GM19099 (cell line): ENCODE results near the gene AHCYL1.

Source experiments
- POLR2A ChIP-seq: IDR thresholded peaks from 3 replicates; pipeline ENCODE4 v1.6.1; 2011; ENCODE audit warnings: low read depth; ENCODE audit not compliant: insufficient read length; ENCODE audit errors: extremely low read depth

AHCYL1 gene

DNA sequence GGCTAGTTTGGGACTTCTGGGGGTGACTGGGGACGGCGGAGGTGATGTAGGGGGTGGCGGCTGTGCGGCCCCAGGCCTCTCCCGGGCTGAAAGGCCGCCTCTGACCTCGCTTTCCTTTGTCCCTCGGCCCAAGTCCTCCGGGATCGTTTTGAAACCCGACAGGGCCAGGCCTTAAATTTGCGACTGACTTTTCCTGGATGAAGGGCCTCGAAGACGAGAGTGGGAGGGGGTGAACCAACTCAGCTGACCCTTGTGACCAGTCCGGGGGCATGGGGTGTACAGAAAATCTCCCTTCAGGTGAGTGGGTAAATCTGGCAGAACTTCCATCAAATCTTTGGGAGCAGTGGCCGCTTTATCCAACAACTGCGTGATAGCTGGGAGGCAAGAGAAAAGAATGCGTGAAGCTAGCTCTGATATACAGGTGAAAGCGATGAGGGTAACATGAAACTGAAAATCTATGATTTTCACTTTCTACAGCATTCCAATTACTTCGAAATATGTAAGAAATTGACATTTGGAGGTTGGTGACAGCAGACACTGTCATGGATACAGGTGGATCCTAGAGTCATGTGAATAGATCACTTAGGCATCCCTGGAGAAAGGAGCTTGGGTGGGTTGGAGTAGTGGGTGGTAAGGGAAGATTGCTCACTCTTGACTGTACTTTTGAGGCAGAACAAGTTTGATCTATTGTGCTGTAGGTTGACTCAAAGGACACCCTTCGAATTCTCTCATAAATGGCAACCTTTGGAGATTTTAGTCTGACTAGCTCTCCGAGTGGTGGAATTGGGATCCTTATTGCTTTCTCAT, 885 bp downstream of the AHCYL1 start:
- no peak for TF ChIP-seq POLR2A

DNA sequence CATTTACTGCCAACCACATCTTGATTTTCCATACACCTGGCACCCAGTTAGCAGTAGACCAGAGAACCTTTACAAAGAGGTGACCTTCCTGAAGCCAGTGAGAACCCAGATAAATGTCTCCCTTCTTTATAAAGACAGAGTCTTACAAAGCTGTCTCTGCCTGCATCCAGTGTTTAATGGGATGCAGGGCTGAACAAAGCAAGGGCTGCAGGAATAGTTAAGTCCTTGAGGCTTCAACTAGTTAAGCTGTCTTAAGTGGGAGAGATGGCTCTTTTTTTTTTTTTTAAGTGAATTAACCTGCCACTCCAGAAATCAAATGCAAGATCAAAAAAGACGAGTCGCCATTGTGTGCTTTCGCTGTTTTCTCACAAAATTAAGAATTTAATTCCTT, 1.5 kb downstream of the AHCYL1 start:
- no peak for TF ChIP-seq POLR2A

DNA sequence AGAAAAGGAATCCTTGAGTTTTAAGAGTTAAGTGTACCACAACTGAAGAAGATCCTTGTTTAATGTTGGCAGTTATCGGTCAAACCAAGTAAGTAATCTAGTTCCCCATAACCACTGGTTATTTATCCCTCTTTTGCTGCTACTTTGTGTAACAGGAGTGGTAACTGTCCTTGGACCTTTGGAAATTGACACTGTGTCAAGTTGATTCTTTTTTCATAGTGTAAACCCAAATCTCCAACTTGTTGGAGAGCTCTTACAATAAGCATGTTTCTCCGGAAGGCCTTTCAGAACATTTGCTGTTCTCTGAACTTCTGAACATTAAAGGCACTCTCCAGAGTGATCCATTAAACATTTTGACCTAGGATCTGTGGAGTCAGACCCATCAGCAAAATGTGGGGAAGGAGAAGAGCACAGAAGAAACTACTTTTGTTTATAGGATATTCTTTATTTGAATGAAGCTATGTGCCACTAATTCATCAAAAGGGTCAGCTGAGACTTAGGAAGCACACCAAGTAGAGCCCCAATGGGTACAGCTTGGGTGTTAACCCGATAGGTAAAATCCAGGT, 3.9 kb downstream of the AHCYL1 start:
- no peak for TF ChIP-seq POLR2A

DNA sequence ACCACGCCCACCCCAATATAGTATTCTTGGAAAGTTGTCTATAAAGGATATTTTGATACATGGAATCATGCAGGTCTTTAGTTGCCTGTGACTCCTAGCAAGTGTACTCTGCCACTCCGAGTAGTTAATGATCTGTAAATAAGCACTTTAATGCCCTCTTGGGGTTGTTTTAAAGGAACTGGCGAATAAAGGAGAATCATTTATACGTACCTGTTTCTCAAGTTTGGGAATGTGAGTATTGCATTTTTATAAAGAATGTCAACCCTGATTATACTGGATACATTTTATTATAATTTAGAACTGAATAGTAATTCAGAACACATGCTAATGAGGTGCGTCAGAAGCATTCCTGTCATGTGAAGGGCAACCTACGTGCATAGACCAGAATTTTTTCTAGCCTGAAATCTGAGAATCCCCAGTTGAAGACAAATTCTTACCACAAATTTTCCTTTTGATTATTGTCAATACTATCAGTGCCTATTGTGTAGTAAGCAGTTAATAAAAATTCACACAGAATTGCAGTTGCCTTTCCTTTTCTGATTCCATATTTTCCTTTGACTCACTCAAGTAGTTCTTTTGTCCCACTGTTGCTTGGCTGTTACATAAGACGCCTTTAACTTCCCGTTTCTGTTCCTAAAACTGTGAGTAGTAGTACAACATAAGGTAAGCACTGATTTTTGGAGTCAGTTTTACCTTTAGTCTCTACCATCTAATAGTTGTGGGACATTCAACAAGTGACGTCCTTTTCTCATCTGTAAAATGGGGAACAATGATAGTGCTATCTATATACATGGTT, 5.1 kb downstream of the AHCYL1 start:
- TF ChIP-seq POLR2A, result no peak

DNA sequence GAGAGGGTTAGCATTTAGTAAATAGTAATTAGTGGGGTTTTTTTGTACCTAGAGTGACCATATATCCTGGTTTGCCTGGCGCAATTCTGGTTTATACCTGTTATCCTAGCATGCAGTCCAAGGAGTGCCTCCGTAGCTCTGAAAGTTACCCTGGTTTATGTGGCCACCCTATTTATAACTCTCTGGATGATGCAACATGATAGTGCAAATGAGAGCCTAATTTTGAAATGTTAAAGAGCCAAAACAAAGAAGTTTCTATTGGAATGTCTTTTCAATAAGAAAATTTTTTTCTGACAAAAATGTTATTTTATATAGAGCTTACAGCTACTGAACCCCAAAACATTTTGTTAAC, 5.7 kb downstream of the AHCYL1 start:
- TF ChIP-seq POLR2A, result no peak

DNA sequence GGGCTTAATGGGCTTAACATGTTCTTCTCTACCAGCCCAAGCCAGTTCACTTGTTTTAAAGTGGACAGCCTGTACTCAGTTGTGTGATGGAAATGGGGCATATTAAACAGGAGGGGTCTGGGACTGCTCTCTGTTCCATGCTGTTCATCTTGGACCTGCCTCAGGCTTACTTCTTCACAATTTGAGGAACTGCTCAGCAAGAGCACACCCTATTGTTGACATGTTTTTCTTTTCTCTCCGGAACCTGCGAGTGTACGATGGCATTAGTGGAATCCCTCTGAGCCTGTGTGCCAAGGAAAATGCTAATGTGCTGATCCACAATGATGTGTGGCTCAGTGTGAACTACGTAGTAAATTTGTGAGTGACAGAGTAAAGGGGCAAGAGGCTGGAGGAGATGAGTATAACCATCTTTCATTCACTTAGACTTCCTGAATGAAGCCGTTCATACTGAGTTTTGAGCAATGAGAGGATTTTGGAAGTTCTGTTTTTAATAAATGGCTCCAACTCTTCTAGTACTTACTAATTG, 6.9 kb downstream of the AHCYL1 start:
- no peak for TF ChIP-seq POLR2A

DNA sequence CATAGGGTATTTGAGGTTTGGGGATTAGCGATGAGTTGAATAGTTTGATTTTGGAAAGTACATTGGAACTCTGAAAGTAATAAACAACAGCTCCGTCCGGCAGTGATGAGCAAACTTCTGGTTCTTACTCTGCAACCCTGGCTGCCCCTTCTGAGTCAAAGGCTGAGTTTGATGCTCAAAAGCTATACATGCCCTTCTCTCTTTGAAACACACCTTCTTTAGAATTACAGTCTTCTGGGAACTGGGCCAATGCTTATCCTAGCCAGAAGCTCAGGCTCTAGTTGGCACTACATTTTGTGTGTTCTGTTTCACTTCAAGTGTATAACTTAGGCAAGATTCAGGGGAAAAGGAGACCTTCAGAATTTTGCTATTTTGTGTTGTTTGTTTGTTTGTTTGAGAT, 9.3 kb downstream of the AHCYL1 start:
- TF ChIP-seq POLR2A, result no peak

DNA sequence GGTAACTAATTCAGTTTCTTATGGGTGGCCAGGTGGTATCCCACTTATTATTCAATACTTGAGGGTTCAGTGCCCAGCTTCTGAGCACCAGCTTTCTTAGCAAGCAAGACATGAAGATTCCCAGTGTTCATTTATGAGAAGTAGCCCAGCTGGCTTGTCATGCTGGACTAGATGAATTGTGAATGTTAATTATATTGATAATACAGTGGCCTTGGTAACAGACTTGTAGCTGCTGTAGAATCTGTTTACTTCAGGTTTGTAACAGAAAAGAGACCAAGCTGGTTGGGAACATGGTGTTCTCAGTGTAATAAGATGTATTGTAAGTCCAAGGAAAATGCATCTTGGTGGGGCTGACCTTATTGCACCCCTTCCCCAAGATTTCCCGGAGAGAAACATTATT, 10.1 kb downstream of the AHCYL1 start:
- no peak for TF ChIP-seq POLR2A

DNA sequence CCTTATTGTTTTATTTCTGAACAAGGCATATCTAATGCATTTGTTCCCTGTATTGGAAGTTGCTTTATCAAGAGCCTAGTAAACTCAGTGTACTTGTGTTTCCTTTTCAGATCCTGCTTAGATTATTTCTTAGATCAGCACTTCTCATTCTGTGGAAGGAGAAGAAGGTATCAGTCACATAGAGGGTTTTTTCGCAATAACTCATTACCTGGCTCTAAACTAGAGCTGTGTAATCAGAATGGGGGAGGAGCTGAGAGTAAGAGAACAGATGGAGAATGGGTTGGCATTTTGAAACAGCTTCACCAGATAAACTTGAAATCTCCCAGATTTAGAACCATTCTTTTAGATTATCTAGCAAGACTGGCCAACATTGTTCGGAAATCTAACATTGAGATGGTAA, 11.0 kb downstream of the AHCYL1 start:
- TF ChIP-seq POLR2A, result no peak

DNA sequence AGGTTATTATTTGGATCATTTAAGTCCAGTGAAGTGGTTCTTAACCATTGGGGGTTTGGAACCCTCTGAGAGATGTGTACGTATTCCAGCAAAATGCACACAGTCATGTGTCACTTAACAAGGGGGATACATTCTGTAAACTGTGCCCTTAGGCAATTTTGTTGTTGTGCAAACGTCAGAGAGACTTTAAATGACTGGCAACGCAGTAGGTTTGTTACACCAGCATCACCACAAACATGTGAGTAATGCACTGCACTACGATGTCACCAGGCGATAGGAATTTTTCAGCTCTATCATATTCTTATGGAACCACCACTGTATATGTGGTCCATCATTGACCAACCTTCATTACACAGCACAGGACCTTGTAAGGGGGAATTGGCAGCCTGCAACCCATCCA, 11.9 kb downstream of the AHCYL1 start:
- no peak for TF ChIP-seq POLR2A

DNA sequence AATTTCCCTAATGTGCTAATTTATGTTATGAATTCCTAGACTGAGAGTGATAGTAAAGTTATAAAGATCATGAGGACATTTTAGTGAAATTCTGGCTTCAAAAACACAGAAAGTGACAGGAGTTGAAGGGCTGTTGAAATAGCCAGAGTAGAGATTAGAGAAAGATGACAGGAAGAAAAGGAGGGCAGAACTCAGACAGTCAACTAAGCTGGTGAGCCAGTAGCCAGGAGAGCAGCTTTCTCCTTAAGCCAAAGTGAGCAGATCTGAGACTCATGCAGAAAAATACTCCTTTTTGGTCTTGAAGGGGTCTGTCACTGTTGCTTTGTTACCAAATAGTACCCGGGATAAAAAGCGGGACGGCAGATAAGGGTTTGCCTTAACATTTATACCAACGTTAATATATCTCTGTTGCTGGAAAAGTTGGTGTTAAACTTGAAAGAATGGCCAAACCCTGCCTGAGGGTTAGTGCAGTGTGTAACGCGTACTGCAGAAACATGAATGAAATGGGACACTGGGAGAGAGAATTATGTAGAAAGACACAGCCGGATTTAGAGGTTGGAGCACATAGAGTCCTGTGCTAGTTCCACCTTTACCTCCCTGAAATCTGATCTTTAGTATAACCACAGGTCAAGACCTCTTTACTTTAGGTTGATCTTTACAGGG, 12.8 kb downstream of the AHCYL1 start:
- no peak for TF ChIP-seq POLR2A

DNA sequence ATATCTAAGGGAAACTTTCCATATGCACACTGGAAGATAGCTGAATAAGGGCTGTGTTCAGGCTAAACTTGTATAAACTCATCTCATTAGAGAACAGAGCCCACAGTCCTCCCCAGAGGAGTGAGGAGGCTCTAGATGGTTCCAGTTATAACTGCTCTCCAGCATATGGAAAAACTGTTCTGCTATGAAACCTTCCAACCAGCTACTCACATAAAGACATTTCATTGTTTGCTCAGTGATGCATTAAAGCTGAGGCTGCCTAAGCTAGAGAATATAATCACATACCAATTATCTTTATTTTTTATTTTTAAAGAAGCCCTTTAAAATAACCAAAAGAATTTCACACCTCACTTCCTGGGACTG, 13.3 kb downstream of the AHCYL1 start:
- TF ChIP-seq POLR2A, result no peak

DNA sequence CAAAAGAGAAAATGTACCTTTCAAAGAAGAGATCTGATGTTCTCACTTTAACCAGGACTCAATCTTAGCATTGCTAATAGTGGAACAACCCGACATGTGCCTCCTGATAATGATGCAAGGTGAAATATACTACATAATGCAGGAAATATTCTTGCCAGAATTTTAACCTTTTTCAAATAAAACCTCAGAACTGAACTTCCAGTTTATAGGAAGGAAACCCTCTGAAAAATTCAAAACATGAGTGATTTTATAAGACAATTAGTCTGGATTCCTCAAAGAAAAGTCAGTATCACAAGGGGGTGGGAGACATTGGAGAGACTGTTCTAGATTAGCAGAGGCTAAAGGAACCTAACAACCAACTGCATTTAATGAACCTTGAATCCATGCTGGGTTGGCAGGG, 18.1 kb downstream of the AHCYL1 start:
- no peak for TF ChIP-seq POLR2A

DNA sequence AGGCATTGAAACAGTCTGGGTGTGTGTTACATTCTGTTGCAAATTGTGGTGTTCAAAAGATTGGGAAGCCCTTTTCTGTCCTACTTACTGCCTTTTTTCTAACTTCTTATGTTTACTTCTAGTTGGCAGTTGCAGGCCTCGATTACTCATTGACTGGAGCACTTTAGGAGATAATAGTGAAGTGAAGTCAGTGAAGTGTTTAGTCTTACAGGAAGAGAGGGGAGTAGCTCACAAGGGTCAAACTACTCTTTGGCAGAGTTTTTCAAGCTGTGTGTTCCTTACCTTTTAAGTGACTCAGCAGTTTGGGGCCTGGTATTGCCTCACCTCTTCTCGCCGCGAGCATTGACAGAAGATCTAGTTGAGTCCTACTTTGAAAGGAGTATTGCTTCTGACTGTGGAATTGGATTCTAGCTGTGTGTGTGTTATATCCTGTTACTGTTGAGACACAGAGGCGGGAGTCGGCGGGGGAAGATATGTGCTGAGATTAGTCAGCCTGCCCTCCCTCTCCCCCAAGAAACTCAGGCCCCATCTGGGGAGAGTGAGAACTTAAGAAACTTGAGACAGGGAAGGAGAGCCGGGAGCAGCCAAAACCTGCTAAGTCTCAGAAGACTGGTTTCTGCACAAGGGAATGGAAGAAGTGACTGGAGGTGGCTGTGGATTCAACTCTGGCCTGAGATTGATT, 19.3 kb downstream of the AHCYL1 start:
- no peak for TF ChIP-seq POLR2A

DNA sequence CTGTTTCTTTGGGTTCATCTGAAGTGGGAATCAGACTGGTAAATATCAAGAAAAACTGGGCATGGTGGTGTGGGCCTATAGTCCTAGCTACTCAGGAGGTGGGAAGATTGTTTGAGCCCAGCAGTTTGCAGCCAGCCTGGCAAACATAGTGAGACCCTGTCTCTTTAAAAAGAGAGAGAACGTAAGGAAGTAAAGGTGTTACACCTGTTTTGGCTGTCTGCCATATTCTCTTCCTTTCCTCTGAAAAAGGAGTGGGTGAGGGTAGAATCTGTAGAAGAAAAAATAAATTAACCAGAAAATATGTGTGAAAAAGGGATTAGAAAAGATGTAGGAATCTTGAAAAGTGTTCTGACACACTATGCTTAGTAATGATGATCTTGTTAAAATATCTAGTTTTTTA, 20.0 kb downstream of the AHCYL1 start:
- no peak for TF ChIP-seq POLR2A

DNA sequence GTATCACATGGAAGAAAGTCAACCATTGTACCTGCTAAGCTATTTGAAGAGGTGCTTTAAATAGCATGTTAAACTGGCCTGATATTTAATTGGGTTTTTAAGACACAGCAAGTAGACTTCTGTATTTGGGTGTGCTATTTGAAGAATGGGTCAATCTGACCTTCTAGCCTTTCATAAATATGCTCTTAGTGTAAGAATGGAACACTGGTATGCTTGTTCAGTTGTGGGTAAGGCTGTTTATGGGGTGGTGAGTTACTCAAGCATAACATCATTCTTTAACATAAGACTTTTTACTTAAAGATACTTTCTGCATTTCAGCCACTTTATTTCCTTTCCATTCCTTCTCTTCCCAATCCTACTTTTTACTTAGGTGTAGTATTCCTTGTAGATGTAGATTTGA, 21.4 kb downstream of the AHCYL1 start:
- TF ChIP-seq POLR2A, result no peak

DNA sequence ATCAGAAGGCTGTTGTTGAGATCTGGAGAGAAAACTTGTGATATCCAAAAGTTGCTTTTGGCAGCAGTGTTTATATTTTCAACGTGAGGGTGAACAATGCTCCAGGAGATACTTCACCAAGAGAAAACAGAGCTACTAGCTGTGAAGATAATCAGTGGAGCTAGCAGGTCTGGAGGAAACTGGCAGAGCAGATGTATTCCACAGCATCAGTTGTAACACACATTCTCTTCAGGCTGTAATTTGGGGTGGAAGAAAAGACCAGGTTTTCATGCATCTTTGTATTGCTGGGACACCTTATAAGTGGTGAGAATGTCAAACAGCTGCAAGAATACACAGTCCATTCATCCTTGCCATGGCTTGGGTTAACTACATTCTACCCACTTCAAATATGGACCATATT, 22.0 kb downstream of the AHCYL1 start:
- no peak for TF ChIP-seq POLR2A
